Activated naive CD4-positive, alpha-beta T cell (primary cell): ENCODE results near the gene SEC23A.

Experiments used
- DNase-seq, 4 experiments: peaks; one replicate each; lab custom pipeline; 2025; lab: John Stamatoyannopoulos, UW

SEC23A gene

DNA sequence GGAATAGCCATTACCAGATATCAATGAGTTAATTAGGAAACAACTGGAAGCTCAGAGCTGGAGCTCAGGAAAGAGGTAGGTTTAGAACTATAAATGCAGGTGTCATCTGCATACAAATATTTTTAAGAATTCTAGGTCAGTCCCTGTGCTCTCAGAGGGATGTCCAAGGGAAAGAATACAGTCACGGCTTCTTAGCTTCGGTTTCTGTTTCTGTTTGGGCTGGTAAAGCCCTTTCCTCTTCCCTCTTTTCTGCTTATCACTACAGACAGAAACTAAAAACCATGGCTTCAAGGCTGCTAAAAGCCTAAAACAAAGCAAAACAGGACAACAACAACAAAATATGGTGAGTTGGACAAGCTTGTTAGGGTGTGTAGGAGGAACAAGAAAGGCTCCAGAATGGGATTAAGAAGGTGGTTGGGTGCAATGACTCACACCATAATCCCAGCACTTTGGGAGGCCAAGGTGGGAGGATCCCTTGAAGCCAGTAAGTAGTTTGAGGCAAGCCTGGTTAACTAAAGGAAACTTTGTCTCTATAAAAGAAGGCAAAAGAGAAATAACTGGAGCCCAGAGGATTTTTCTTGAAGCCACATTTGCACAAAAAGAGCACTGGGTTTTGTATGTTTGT lies 113.0 kb downstream of the SEC23A start:
- no peak for DNase-seq

DNA sequence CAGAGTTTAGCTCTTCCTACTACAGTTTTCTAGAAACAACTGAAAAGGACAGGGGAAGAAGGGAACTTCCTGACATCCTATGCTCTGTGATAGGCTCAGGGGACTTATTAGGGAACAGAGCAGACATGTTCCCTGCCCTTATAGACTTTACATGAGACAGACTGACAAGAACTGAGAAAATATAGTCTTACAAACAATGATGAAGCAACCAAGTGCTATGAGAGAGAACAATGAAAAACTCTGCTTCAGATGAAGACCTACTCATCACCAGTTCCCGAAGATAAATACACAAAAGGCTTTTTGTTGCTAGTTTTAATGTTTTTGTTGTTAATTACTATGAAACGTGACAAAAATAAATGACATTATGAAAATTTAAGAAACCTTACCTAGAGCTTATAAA lies 115.3 kb downstream of the SEC23A start:
- DNase-seq = no peak

DNA sequence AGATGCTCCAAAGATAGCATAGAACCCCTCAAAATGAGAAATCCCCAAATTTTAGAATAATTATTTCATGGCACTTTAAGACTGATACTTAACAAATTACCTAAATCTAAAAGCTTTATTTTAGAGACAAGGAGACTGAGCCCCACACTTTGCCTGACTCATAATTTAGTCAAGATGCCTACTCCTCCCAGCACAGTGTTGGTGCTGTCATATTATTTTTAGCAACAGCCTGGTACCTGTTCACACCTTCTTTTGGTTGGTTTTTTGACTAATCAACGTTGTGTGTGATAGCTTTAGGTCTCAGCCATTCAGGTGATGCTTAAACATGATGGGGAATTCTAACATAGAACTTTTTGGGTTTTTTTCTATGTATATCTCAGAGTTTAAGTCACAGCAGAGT lies 120.2 kb downstream of the SEC23A start:
- DNase-seq = no peak

DNA sequence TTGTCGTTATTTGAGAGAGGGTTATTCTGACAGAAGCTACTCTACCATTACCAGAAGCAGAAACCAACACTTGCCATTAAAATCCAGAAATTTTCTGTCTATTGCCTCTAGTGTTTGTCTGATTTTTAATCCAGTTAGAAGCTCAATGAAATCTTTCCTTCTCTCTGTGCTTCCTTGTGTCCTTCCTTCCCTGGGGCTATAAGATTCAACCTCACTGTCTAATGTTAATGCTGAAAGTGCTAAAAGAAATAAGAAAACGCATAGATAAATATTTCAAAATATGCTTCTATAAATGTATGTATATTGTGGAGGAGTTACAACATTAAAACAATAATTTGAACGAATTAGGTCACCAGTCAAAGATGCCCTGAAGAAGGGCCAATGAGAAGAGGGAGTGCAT lies 120.8 kb downstream of the SEC23A start:
- DNase-seq = no peak
